ENCODE measurements around the gene TNRC6C. TPM values are rescaled to one million over a fixed set of nuclear protein-coding genes. Genes with fewer than 3 reads are reported as not detected.
A peak's percentile ranks its signal among the peaks of the same experiment; 100 is the strongest.

TNRC6C gene
- total and polyA plus RNA-seq, 9 of the 15 experiments (the other 6 are each of a cell fraction or from before 2014, with no cell fraction given), result 0.20 to 4.9 (median 2.3) TPM

DNA sequence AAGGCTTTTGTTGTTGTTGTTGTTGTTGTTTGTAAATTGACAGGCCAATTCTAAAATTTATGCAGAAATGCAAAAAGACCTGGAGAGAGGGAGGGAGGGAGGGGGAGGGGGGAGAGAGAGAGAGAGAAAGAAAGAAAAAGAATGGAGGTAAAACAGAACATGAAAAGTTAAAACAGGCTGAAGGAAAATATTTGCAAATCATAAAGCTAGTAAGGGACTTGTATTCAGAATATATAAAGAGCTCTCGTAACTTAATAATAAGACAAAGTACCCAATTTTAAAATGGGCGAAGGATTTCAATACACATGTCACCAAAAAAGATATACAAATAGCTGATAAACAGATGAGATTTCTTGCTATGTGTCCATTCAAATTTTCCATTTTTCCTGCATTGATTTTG lies 15.4 kb downstream of the TNRC6C start:
- Histone ChIP-seq H4K20me1 (replicated peaks; ENCODE audit: control insufficient read depth, insufficient read depth, low read length) (no peaks in the 10 kb centered on the region), H3K9ac (ENCODE audit: insufficient read depth in 1 of 2, low read depth in 2 of 2, low read length in 2 of 2) (no peak overlapping the region), H3K9me1 (ENCODE audit: control insufficient read depth, insufficient read depth, low read length) (no peaks in the 10 kb centered on the region), H3K36me3 (ENCODE audit: control insufficient read depth, insufficient read depth, low read length) (no peaks in the 10 kb centered on the region), H3K4me1 (replicated peaks in 1 of 2; ENCODE audit: control insufficient read depth in 2 of 2, insufficient read depth in 2 of 2, low read length in 2 of 2) (no peaks in the 10 kb centered on the region), H3K4me2 (ENCODE audit: insufficient read depth, low read length) (no peak overlapping the region), H3K9me3 (replicated peaks; ENCODE audit: control insufficient read depth, insufficient read depth, low read depth, low read length) (no peaks in the 10 kb centered on the region), H2AFZ (ENCODE audit: low read depth, low read length) (no peak overlapping the region), H3K4me3 (no peak overlapping the region), H3K79me2 (ENCODE audit: control insufficient read depth, insufficient read depth, low read length) (peaks cover under 1% of the 10 kb centered on the region; the same call in 1 of the 3 replicates), H3K27ac (ENCODE audit: extremely low read depth, low read depth, low read length) (no peak overlapping the region), H3K27me3 (ENCODE audit: control insufficient read depth in 2 of 2, insufficient read depth in 2 of 2, low read length in 2 of 2) (no peaks in the 10 kb centered on the region)
- intact Hi-C loops (cut with micrococcal nuclease) (no loop called here), in situ Hi-C loops (cut with MboI) (no loop called here)
- no peak for DNase-seq (ENCODE audit: extremely low read depth in 1 of 4, low spot score in 3 of 4)
- 89% methylated on average over 2 of the region's 2 CpGs for WGBS (ENCODE audit: insufficient coverage, low coverage, missing lambda C conversion rate)
- no peak for ATAC-seq
- BruUV-seq (replicated peaks), result no TSS peak
- ChIA-PET CTCF (ENCODE audit: low intra/inter-chr PET ratio) (no interaction called here), POLR2A (no interaction called here)
- no peak for FAIRE-seq
- TF ChIP-seq HMGN3 (IDR thresholded peaks at IDR 0.05; ENCODE audit: borderline replicate concordance, extremely low read depth, insufficient read length, low read depth, low read length), result no peak
- TF ChIP-seq ZZZ3 (IDR thresholded peaks at IDR 0.05), result no peak
- no peak for TF ChIP-seq ZNF23 (CRISPR knock-in tag; IDR thresholded peaks at IDR 0.05)
- peak; percentile 43 for TF ChIP-seq HNRNPK (IDR thresholded peaks at IDR 0.05; ENCODE audit: low read depth, low read length, poor library complexity, severe bottlenecking)
- TF ChIP-seq ZNF79 (CRISPR knock-in tag; IDR thresholded peaks at IDR 0.05; ENCODE audit: low read depth), result no peak

DNA sequence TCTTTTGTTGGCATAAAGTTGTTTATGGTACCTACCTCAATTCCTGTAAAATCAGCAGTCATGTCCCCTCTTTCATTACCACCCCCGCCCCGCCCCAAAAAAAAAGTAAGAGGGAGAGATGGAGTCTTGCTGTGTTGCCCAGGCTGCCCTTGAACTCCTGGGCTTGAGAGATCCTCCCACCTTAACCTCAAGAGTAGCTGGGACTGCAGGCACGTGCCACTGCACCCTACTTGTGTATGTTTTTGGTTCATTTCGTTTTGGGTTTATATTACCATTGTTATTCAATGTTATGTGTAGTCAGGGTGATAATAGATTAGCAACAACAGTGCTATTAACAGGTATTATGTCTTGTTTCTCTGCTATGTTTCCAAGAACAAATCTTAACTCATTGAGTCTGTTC lies 15.9 kb downstream of the TNRC6C start:
- CTCF ChIA-PET (ENCODE audit: low intra/inter-chr PET ratio), result no interaction called here
- Histone ChIP-seq H3K4me3 (no peak overlapping the region), H2AFZ (ENCODE audit: low read depth, low read length) (no peak overlapping the region), H4K20me1 (replicated peaks; ENCODE audit: control insufficient read depth, insufficient read depth, low read length) (no peaks in the 10 kb centered on the region), H3K9me3 (replicated peaks; ENCODE audit: control insufficient read depth, insufficient read depth, low read depth, low read length) (no peaks in the 10 kb centered on the region), H3K9me1 (ENCODE audit: control insufficient read depth, insufficient read depth, low read length) (no peaks in the 10 kb centered on the region), H3K79me2 (ENCODE audit: control insufficient read depth, insufficient read depth, low read length) (no peaks in the 10 kb centered on the region), H3K27me3 (ENCODE audit: control insufficient read depth in 2 of 2, insufficient read depth in 2 of 2, low read length in 2 of 2) (no peaks in the 10 kb centered on the region), H3K9ac (ENCODE audit: insufficient read depth in 1 of 2, low read depth in 2 of 2, low read length in 2 of 2) (no peak overlapping the region), H3K4me1 (replicated peaks in 1 of 2; ENCODE audit: control insufficient read depth in 2 of 2, insufficient read depth in 2 of 2, low read length in 2 of 2) (no peaks in the 10 kb centered on the region), H3K27ac (ENCODE audit: extremely low read depth, low read depth, low read length) (no peak overlapping the region), H3K4me2 (ENCODE audit: insufficient read depth, low read length) (no peak overlapping the region), H3K36me3 (ENCODE audit: control insufficient read depth, insufficient read depth, low read length) (no peaks in the 10 kb centered on the region)
- intact Hi-C loops (cut with micrococcal nuclease) (no loop called here), in situ Hi-C loops (cut with MboI) (no loop called here)
- BruUV-seq (replicated peaks), result no TSS peak
- WGBS (ENCODE audit: insufficient coverage, low coverage, missing lambda C conversion rate), result 25% methylated on average over 4 of the region's 4 CpGs
- ATAC-seq (no peak), FAIRE-seq (no peak), DNase-seq (ENCODE audit: extremely low read depth in 1 of 4, low spot score in 3 of 4) (no peak)
- TF ChIP-seq FOXM1 (IDR thresholded peaks at IDR 0.05; ENCODE audit: low read depth), result no peak
- no peak for TF ChIP-seq FOXM1 (CRISPR knock-in tag; IDR thresholded peaks at IDR 0.05; ENCODE audit: low read depth)
- TF ChIP-seq ZNF445 (CRISPR knock-in tag; IDR thresholded peaks at IDR 0.05; ENCODE audit: low read depth), result no peak
- no peak for TF ChIP-seq ZNF583 (CRISPR knock-in tag; IDR thresholded peaks at IDR 0.05)
- TF ChIP-seq ETV1 (tag; conservative IDR thresholded peaks at IDR 0.05; ENCODE audit: low read depth), result no peak
- no peak for TF ChIP-seq EGR1 (conservative IDR thresholded peaks at IDR 0.05)
- TF ChIP-seq TBP (optimal IDR thresholded peaks at IDR 0.05; ENCODE audit: low read depth, low read length), result no peak
- TF ChIP-seq ZNF41 (CRISPR knock-in tag; conservative IDR thresholded peaks at IDR 0.05), result no peak
- no peak for TF ChIP-seq SMARCC2 (IDR thresholded peaks at IDR 0.05; ENCODE audit: low read depth)
- TF ChIP-seq KLF10 (CRISPR knock-in tag; IDR thresholded peaks at IDR 0.05), result no peak
- POLR2A ChIA-PET, result no interaction called here
